SK-N-SH (cell line): Measurements from ENCODE around the gene ARFGAP1. TPM values are rescaled to one million over a fixed set of nuclear protein-coding genes. Genes with fewer than 3 reads are reported as not detected.

Source experiments
- CTCF ChIA-PET: fragments of 300-600, 350-600 bp; formaldehyde crosslinking; extraction: SDS; loops from one replicate; lab custom pipeline; 2021; lab: Yijun Ruan, JAX
- POLR2A ChIA-PET: fragments of 350-600 bp; sonication (Branson Sonifier 250); formaldehyde crosslinking; extraction: SDS; loops from one replicate; lab custom pipeline; 2020; ENCODE audit warnings: antibody characterized with exemption, inconsistent platforms; lab: Yijun Ruan, JAX
- DNase-seq: peaks from one replicate; pipeline ENCODE4 v3.0.0; 2012
- H2AFZ ChIP-seq: fragments of 200-600 bp; sonication (generic); 2 replicates; pipeline ENCODE4 v1.8.1; 2016; ENCODE audit warnings: antibody characterized with exemption, mild to moderate bottlenecking, low read depth
- H3F3A ChIP-seq: fragments of 200-600 bp; sonication (generic); replicated peaks from 2 replicates; pipeline ENCODE3; 2016; ENCODE audit warnings: antibody characterized with exemption, mild to moderate bottlenecking; ENCODE audit not compliant: insufficient read depth
- H3K27ac ChIP-seq, 2 experiments: fragments of 200-500 bp in 1 of 2; fragments of 200-600 bp in 1 of 2; sonication (Bioruptor generic) in 1 of 2; sonication (generic), shearing (Covaris generic) in 1 of 2; 2 replicates each; pipeline versions ENCODE4 v1.5.1 to v1.6.1; 2014 to 2016; ENCODE audit warnings: low read depth in 2 of 2, inconsistent platforms in 1 of 2, low read length in 1 of 2, mild to moderate bottlenecking in 1 of 2, mixed read lengths in 1 of 2
- H3K27me3 ChIP-seq: fragments of 200-600 bp; sonication (generic), shearing (Covaris generic); 2 replicates; pipeline ENCODE4 v1.6.1; 2016; ENCODE audit warnings: mixed run types; ENCODE audit not compliant: insufficient read depth
- H3K36me3 ChIP-seq, 2 experiments: fragments of 200-500 bp in 1 of 2; fragments of 200-600 bp in 1 of 2; sonication (Bioruptor generic) in 1 of 2; sonication (generic) in 1 of 2; replicated peaks in 1 of 2; 2 replicates each; pipeline versions ENCODE3 to v1.5.1; 2014 to 2016; ENCODE audit warnings: low read length in 1 of 2, mild to moderate bottlenecking in 1 of 2; ENCODE audit not compliant: insufficient read depth in 2 of 2, control insufficient read depth in 1 of 2
- H3K4me1 ChIP-seq, 2 experiments: fragments of 200-500 bp in 1 of 2; fragments of 200-600 bp in 1 of 2; sonication (Bioruptor generic) in 1 of 2; sonication (generic), shearing (Covaris generic) in 1 of 2; 2 replicates each; pipeline versions ENCODE4 v1.5.1 to v1.6.1; 2014 to 2016; ENCODE audit warnings: low read depth in 1 of 2, low read length in 1 of 2, mixed run types in 1 of 2; ENCODE audit not compliant: insufficient read depth in 2 of 2, control insufficient read depth in 1 of 2
- H3K4me2 ChIP-seq: fragments of 200-600 bp; sonication (generic), shearing (Covaris generic); 2 replicates; pipeline ENCODE4 v1.6.1; 2017; ENCODE audit warnings: mixed run types
- H3K4me3 ChIP-seq, 2 experiments: fragments of 200-500 bp in 1 of 2; fragments of 200-600 bp in 1 of 2; sonication (Bioruptor generic) in 1 of 2; sonication (generic), shearing (Covaris generic) in 1 of 2; 2 replicates each; pipeline versions ENCODE4 v1.5.1 to v1.8.1; 2014 to 2016; ENCODE audit warnings: low read depth in 2 of 2, inconsistent platforms in 1 of 2, low read length in 1 of 2, mild to moderate bottlenecking in 1 of 2, mixed read lengths in 1 of 2, moderate library complexity in 1 of 2
- H3K79me2 ChIP-seq: fragments of 200-600 bp; sonication (generic); 2 replicates; pipeline ENCODE4 v1.8.1; 2017; ENCODE audit warnings: mild to moderate bottlenecking; ENCODE audit not compliant: insufficient read depth
- H3K9ac ChIP-seq: fragments of 200-600 bp; sonication (generic); 2 replicates; pipeline ENCODE4 v1.6.1; 2017; ENCODE audit warnings: mixed run types
- H3K9me2 ChIP-seq: fragments of 200-600 bp; sonication (generic); 2 replicates; pipeline ENCODE4 v1.6.1; 2017; ENCODE audit warnings: mixed run types
- H3K9me3 ChIP-seq: fragments of 200-600 bp; sonication (generic); 2 replicates; pipeline ENCODE4 v1.6.1; 2017; ENCODE audit warnings: mixed run types, mild to moderate bottlenecking, moderate library complexity
- H4K20me1 ChIP-seq: fragments of 200-600 bp; sonication (generic); 2 replicates; pipeline ENCODE4 v1.6.1; 2017; ENCODE audit warnings: mild to moderate bottlenecking, mixed run types; ENCODE audit not compliant: insufficient read depth
- ELF1 ChIP-seq: IDR thresholded peaks from 2 replicates; pipeline ENCODE4 v1.4.0; 2012
- FOSL2 ChIP-seq: IDR thresholded peaks from 2 replicates; pipeline ENCODE4 v1.4.0; 2012; ENCODE audit warnings: low read depth, mild to moderate bottlenecking, moderate library complexity, borderline replicate concordance
- GABPA ChIP-seq: IDR thresholded peaks from 2 replicates; pipeline ENCODE4 v1.4.0; 2012; ENCODE audit warnings: low read depth, mild to moderate bottlenecking
- POLR2AphosphoS5 ChIP-seq: IDR thresholded peaks from 2 replicates; pipeline ENCODE4 v1.6.1; 2012; ENCODE audit warnings: low read depth, low read length
- RFX5 ChIP-seq: IDR thresholded peaks from 2 replicates; pipeline ENCODE4 v1.6.1; 2012; ENCODE audit warnings: mild to moderate bottlenecking, improper control_type of control experiment, low read length
- RXRA ChIP-seq: IDR thresholded peaks from 2 replicates; pipeline ENCODE4 v1.4.0; 2012; ENCODE audit warnings: low read depth, mild to moderate bottlenecking, borderline replicate concordance
- TCF12 ChIP-seq: IDR thresholded peaks from 2 replicates; pipeline ENCODE4 v1.4.0; 2012
- TEAD4 ChIP-seq: IDR thresholded peaks from 2 replicates; pipeline ENCODE4 v1.4.0; 2012; ENCODE audit warnings: mild to moderate bottlenecking, borderline replicate concordance; ENCODE audit not compliant: insufficient read depth
- WGBS: methylation state at CpG from one replicate; pipeline ENCODE4 v1.1.6; 2017; ENCODE audit warnings: low lambda C conversion rate; 5-methylcytosine and 5-hydroxymethylcytosine counted together
- polyA plus RNA-seq, 3 experiments: library from polyadenylated mRNA; depleted of rRNA; stranded (reverse); fragments of >200 nt; gene quantifications; 2 replicates each; pipeline ENCODE4 v1.2.3, GENCODE V29; 2012
- TF ChIP-seq, protein P1 (sequence below): IDR thresholded peaks from 2 replicates; pipeline ENCODE4; 2012
- TF ChIP-seq, protein P2 (sequence below): IDR thresholded peaks from 2 replicates; pipeline ENCODE4 v1.4.0; 2012; ENCODE audit warnings: low read depth, borderline replicate concordance
- TF ChIP-seq, protein P3 (sequence below): IDR thresholded peaks from 2 replicates; pipeline ENCODE4 v1.4.0; 2012; ENCODE audit warnings: low read depth
- TF ChIP-seq, protein P4 (sequence below): IDR thresholded peaks from 2 replicates; pipeline ENCODE4 v1.4.0; 2012; ENCODE audit warnings: low read depth, borderline replicate concordance
- TF ChIP-seq, protein P5 (sequence below): fragments of 150-350 bp; IDR thresholded peaks from 2 replicates; pipeline ENCODE4 v1.6.1; 2017; ENCODE audit warnings: antibody characterized with exemption, low read length, low read depth, borderline replicate concordance
- TF ChIP-seq, protein P6 (sequence below): fragments of 150-350 bp; IDR thresholded peaks from 2 replicates; pipeline ENCODE4 v1.6.1; 2016; ENCODE audit warnings: mild to moderate bottlenecking, low read depth, low read length

Gene ARFGAP1
- polyA plus RNA-seq, 1 of the 3 experiments (the other 2 are of a cell fraction), result 72.7 TPM

DNA sequence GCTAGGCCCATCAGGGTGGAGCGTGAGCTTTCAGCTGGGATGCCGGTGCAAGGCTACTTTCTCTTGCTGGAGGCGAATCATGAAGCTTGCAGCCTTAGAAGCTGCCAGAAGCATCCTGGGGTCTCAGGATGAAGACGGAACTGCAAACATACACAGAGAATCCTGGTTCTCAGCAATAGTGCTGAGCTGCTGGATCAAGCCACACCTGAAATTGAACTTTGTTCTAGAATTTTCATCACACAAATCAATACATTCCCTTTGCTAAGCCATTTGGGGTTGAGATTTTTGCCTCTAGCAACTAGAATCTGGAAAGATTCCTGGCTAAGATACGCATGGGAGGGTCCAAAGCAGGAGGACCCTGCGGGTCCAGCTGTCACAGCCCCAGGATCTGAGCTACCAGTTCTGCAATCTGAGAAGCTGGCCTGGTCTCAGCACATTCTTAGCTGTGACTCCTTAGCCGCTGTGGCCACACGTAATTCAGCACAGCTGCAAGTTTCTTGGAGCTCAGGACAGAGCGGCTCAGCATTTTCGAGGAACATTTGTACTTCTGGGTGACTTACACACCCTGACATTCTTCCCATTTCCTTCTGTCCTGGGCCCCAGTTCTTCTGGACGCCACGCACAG is 6.6 kb upstream of the ARFGAP1 start:
- ChIA-PET CTCF (interaction anchor here (0.7 to 1.6 kb wide), 6 partner anchors 10 to 43 kb away, joined by 3 to 5 read pairs (median 3); no protein-coding TSS in a partner anchor), POLR2A (no interaction called here)

DNA sequence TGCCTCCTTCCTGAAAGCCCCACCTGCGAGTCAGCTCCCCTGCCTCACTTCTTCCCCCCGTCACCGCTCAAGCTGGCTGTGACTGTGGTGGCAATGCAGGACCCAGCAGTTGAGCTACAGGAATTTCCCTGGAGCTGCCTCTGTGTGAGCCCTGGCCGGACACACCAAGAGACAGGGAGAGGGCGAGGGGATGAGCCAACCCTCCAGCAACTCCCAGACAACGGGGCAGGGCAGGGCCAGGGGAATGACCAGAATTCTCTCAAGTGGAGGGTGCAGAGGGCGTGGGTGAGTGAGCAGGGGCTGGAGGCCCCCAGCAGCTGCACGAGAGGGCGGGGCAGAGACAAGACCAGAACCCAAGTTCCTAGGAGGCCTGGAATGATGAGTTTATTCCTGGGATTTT is 4.9 kb upstream of the ARFGAP1 start:
- H3K4me2 ChIP-seq, result no peak overlapping the region
- H2AFZ ChIP-seq, result no peak overlapping the region
- WGBS, result 55% methylated on average over 8 of the region's 9 CpGs

More for the DNA sequence above, 6.6 kb upstream of the ARFGAP1 start:
- no peak overlapping the region for H2AFZ ChIP-seq
- H3F3A ChIP-seq, result no peaks in the 10 kb centered on the region
- no peaks in the 10 kb centered on the region for H3K9me2 ChIP-seq
- H3K27ac ChIP-seq, result no peak overlapping the region
- no peaks in the 10 kb centered on the region for H3K4me1 ChIP-seq
- H3K4me2 ChIP-seq, result no peak overlapping the region
- 53% methylated on average over 10 of the region's 12 CpGs for WGBS
- peaks cover 8% of the 10 kb centered on the region for H3K27me3 ChIP-seq
- no peak for DNase-seq
- H3K36me3 ChIP-seq, result no peaks in the 10 kb centered on the region
- TF ChIP-seq POLR2AphosphoS5, result no peak
- no peak for TF ChIP-seq RXRA
- TF ChIP-seq, protein P1, sequence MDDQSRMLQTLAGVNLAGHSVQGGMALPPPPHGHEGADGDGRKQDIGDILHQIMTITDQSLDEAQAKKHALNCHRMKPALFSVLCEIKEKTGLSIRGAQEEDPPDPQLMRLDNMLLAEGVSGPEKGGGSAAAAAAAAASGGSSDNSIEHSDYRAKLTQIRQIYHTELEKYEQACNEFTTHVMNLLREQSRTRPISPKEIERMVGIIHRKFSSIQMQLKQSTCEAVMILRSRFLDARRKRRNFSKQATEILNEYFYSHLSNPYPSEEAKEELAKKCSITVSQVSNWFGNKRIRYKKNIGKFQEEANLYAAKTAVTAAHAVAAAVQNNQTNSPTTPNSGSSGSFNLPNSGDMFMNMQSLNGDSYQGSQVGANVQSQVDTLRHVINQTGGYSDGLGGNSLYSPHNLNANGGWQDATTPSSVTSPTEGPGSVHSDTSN, result no peak
- TF ChIP-seq, protein P2, sequence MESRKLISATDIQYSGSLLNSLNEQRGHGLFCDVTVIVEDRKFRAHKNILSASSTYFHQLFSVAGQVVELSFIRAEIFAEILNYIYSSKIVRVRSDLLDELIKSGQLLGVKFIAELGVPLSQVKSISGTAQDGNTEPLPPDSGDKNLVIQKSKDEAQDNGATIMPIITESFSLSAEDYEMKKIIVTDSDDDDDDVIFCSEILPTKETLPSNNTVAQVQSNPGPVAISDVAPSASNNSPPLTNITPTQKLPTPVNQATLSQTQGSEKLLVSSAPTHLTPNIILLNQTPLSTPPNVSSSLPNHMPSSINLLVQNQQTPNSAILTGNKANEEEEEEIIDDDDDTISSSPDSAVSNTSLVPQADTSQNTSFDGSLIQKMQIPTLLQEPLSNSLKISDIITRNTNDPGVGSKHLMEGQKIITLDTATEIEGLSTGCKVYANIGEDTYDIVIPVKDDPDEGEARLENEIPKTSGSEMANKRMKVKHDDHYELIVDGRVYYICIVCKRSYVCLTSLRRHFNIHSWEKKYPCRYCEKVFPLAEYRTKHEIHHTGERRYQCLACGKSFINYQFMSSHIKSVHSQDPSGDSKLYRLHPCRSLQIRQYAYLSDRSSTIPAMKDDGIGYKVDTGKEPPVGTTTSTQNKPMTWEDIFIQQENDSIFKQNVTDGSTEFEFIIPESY, result no peak
- TF ChIP-seq FOSL2, result no peak
- TF ChIP-seq GABPA, result no peak
- no peak for TF ChIP-seq TEAD4
- no peak overlapping the region for H3K9ac ChIP-seq
- no peak overlapping the region for H3K4me3 ChIP-seq
- H3K79me2 ChIP-seq, result no peaks in the 10 kb centered on the region; the same call in 1 of the 2 replicates
- no peaks in the 10 kb centered on the region for H3K9me3 ChIP-seq
- H4K20me1 ChIP-seq, result no peaks in the 10 kb centered on the region

More for the DNA sequence above, 4.9 kb upstream of the ARFGAP1 start:
- H4K20me1 ChIP-seq, result no peaks in the 10 kb centered on the region
- H3K27me3 ChIP-seq, result no peaks in the 10 kb centered on the region; the same call in 1 of the 2 replicates
- ChIA-PET CTCF (interaction anchor here (0.9 to 1.6 kb wide), 2 partner anchors 44 to 114 kb away, joined by 3 to 6 read pairs; no protein-coding TSS in a partner anchor), POLR2A (no interaction called here)
- H3K9ac ChIP-seq, result no peak overlapping the region
- no peak overlapping the region for H3K27ac ChIP-seq
- no peak overlapping the region for H3K4me3 ChIP-seq
- no peaks in the 10 kb centered on the region for H3K9me2 ChIP-seq
- peaks cover 0 to 6% of the 10 kb centered on the region in 2 experiments; a peak in 2 of 4 replicates for H3K4me1 ChIP-seq
- no peaks in the 10 kb centered on the region for H3F3A ChIP-seq
- peaks cover under 1% of the 10 kb centered on the region for H3K79me2 ChIP-seq
- DNase-seq, result no peak
- TF ChIP-seq, protein P3, sequence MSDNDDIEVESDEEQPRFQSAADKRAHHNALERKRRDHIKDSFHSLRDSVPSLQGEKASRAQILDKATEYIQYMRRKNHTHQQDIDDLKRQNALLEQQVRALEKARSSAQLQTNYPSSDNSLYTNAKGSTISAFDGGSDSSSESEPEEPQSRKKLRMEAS, result no peak
- no peak for TF ChIP-seq RFX5
- TF ChIP-seq, protein P4, sequence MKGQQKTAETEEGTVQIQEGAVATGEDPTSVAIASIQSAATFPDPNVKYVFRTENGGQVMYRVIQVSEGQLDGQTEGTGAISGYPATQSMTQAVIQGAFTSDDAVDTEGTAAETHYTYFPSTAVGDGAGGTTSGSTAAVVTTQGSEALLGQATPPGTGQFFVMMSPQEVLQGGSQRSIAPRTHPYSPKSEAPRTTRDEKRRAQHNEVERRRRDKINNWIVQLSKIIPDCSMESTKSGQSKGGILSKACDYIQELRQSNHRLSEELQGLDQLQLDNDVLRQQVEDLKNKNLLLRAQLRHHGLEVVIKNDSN, result no peak
- TF ChIP-seq, protein P5, sequence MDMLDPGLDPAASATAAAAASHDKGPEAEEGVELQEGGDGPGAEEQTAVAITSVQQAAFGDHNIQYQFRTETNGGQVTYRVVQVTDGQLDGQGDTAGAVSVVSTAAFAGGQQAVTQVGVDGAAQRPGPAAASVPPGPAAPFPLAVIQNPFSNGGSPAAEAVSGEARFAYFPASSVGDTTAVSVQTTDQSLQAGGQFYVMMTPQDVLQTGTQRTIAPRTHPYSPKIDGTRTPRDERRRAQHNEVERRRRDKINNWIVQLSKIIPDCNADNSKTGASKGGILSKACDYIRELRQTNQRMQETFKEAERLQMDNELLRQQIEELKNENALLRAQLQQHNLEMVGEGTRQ, result no peak
- no peak for TF ChIP-seq TCF12
- no peak for TF ChIP-seq ELF1
- TF ChIP-seq, protein P6, sequence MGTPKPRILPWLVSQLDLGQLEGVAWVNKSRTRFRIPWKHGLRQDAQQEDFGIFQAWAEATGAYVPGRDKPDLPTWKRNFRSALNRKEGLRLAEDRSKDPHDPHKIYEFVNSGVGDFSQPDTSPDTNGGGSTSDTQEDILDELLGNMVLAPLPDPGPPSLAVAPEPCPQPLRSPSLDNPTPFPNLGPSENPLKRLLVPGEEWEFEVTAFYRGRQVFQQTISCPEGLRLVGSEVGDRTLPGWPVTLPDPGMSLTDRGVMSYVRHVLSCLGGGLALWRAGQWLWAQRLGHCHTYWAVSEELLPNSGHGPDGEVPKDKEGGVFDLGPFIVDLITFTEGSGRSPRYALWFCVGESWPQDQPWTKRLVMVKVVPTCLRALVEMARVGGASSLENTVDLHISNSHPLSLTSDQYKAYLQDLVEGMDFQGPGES, result no peak
- H3K36me3 ChIP-seq, result no peaks in the 10 kb centered on the region
- no peaks in the 10 kb centered on the region for H3K9me3 ChIP-seq
